ENCODE measurements around the gene TNFRSF1A.

The TNFRSF1A gene

GRCh38 chr12:6324936-6325750 lies 16.7 kb downstream of the TNFRSF1A start:
- no peak overlapping the region for H3K4me3 ChIP-seq (ENCODE audit: low read length)
- no peak for DNase-seq (ENCODE audit: low read depth)
- TF ChIP-seq CTCF (conservative IDR thresholded peaks at IDR 0.05; ENCODE audit: low read depth, low read length) = no peak

GRCh38 chr12:6323995-6324711 lies 17.7 kb downstream of the TNFRSF1A start:
- no peak overlapping the region for H3K4me3 ChIP-seq (ENCODE audit: low read length)
- no peak for DNase-seq (ENCODE audit: low read depth)
- TF ChIP-seq CTCF (conservative IDR thresholded peaks at IDR 0.05; ENCODE audit: low read depth, low read length) = no peak

GRCh38 chr12:6323340-6323994 lies 18.4 kb downstream of the TNFRSF1A start:
- no peak overlapping the region for H3K4me3 ChIP-seq (ENCODE audit: low read length)
- TF ChIP-seq CTCF (conservative IDR thresholded peaks at IDR 0.05; ENCODE audit: low read depth, low read length) = peak; percentile 81
- peak; percentile 78 for DNase-seq (ENCODE audit: low read depth)

- no peak overlapping the region for H3K4me3 ChIP-seq (ENCODE audit: low read length)
- TF ChIP-seq CTCF (conservative IDR thresholded peaks at IDR 0.05; ENCODE audit: low read depth, low read length) = no peak
- DNase-seq (ENCODE audit: low read depth) = no peak
Observed at GRCh38 chr12:6322969-6323339, 18.9 kb downstream of the TNFRSF1A start.

- no peak for DNase-seq (ENCODE audit: low read depth)
- H3K4me3 ChIP-seq (ENCODE audit: low read length) = no peak overlapping the region
- TF ChIP-seq CTCF (conservative IDR thresholded peaks at IDR 0.05; ENCODE audit: low read depth, low read length) = no peak
Observed at GRCh38 chr12:6322352-6322751, 19.5 kb downstream of the TNFRSF1A start.

- DNase-seq (ENCODE audit: low read depth) = no peak
- TF ChIP-seq CTCF (conservative IDR thresholded peaks at IDR 0.05; ENCODE audit: low read depth, low read length) = no peak
- no peak overlapping the region for H3K4me3 ChIP-seq (ENCODE audit: low read length)
Observed at GRCh38 chr12:6321905-6322304, 20.0 kb downstream of the TNFRSF1A start.

Measured in retinal pigment epithelial cell (primary cell).